GM19467 (cell line): Measurements from ENCODE around the gene TPRN.

Experiments
- ATAC-seq: cut with Tn5 transposase; IDR thresholded peaks from one replicate; pipeline ENCODE4 v1.9.1; 2021; ENCODE audit warnings: mild to moderate bottlenecking, moderate library complexity; ENCODE audit not compliant: unreplicated experiment

TPRN gene

DNA sequence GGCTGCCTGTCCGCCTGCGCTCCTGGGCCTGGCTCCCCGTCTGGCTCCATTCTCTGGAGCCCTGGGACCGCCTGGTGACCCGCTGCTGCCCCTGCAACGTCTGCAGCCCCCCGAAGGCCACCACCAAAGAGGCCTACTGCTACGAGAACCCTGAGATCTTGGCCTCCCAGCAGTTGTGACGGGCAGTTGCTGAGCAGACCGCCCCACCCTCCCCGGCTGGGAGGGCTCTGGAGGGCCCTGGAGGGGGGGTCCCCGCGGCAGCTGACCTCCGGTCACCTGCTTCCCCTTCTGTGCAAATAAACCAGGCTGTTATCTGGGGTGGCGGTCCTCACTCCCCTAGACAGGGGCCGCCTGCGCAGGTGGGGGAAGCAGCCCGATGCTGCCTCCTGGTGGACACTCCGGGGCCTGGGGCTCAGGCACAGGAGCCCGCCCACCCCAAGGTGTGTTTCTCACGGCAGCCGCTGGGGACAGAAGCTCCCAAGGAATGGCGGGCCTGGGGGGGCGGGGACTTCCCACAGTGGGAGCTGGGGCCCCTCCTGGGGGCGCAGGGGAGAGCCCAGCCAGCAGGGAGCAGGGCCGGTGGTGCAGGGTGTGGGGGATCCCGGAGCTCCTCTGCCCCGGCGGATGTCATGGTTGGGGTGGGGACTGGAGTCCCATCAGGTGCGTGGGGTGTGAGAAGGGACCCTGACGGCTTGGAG, 35.8 kb upstream of the TPRN start:
- ATAC-seq: no peak

GRCh38 chr9:137235424-137236237, 35.1 kb upstream of the TPRN start:
- ATAC-seq: no peak

DNA sequence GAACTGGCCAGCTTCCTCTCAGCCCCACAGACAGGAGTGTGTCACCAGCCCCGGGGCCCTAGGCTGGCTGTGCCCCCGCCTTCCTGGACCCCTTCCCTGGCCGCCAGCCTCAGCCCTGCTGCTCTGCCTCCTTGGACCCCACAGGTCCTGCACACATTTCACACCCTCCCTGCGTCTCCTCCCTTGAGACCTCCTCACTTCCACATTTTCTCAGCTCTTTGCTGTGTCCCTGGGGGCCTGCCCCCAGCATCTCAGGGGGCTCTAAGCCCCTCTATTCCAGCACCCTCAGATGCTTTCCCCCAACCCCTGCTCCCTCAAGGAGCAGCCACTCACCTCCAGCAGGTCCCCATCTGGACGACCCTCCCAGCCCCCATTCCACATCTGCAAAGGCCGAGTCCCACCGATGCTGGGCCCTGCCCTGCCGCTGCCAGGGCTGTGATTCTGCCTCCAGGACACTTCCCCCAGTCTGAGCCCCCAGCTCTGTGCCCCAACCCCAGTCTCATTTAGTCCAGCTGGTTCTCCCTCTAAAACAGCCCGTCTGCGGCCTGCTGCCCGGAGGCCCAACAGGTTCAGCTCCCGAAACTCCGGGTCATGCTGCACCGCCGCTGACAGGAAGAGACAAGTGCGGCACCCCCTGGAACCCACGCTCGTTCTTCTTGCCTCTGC, 34.4 kb upstream of the TPRN start:
- no peak for ATAC-seq

- no peak for ATAC-seq
These were observed 33.6 kb upstream of the TPRN start for GRCh38 chr9:137234055-137234697.

DNA sequence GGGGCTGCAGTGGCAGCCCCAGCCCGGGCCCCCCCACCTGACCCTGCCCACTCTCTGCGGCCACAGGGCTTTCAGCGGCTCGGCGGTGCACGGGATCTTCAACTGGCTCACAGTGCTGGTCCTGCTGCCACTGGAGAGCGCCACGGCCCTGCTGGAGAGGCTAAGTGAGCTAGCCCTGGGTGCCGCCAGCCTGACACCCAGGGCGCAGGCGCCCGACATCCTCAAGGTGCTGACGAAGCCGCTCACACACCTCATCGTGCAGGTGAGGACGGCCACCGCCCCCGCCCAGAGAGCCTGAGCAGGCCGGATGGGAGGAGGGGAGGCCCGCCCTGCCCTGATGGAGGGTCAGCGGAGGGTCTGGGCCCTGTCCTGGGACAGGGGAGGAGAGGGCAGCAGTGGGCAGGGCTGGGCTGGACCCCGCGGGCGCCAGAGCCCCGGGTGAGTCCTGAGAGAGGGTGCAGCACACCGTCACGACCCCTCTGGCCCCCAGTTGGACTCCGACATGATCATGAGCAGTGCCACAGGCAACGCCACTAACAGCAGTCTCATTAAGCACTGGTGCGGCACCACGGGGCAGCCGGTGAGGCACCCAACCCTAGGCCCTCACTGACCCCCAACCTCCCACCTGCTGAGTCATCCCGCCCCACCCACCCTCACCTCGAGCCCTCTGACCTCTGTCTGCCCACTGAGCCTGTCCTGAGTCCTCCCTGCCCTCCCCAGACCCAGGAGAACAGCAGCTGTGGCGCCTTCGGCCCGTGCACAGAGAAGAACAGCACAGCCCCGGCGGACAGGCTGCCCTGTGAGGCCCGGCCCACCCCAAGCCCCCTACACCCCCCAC, 32.8 kb upstream of the TPRN start:
- ATAC-seq: no peak

- no peak for ATAC-seq
These were observed 32.0 kb upstream of the TPRN start for GRCh38 chr9:137232510-137232909.

DNA sequence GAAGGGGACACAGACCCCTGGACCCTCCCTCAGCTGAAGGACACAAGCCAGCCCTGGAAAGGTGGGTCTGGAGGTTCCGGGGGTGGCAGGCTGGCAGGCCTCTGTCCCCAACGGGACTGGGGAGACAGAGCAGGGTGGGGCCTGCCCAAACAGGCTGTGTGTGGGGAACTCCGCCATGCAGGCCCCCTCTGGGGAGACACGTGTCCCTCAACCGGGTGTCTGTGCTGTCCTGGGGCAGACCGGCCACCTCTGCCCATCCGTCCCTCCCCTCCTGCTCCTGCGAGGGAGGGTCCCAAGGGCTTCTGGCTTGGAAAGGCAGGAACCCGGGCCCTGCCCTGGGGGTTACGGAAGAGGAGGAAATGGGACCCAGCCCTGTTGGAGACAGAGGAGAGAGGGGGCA, 31.6 kb upstream of the TPRN start:
- ATAC-seq: no peak

DNA sequence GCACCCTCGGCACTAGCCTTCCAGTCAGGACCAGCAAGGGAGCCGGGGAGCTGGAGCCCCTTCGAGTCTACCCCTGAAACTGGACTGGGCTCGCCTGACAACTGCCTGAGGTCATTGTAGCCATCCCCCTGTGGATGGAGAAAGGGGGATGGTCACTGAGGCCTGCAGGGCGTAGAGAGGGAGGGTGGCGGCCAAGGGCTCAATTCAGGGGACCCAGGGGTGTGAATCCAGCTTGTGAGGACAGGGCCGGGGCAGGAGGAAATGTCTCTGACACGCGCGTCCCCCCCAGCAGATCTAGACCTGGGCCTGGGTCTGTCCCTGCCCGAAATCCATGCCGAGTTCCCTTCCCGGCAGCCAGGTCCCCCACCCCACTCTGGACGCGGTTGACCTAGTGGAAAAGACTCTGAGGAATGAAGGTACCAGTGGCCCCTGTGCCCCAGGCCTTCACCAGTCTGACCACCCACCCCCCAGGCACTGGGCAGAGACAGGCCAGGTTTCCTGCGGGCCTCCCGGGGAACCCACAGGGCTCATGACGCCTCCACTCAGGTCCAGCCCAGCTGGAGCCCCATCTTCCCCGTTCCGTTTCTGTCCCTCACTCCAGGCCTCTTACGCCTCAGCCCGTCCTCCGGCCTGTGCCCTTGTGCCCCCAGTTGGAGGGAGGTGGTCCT, 31.0 kb upstream of the TPRN start:
- no peak for ATAC-seq

DNA sequence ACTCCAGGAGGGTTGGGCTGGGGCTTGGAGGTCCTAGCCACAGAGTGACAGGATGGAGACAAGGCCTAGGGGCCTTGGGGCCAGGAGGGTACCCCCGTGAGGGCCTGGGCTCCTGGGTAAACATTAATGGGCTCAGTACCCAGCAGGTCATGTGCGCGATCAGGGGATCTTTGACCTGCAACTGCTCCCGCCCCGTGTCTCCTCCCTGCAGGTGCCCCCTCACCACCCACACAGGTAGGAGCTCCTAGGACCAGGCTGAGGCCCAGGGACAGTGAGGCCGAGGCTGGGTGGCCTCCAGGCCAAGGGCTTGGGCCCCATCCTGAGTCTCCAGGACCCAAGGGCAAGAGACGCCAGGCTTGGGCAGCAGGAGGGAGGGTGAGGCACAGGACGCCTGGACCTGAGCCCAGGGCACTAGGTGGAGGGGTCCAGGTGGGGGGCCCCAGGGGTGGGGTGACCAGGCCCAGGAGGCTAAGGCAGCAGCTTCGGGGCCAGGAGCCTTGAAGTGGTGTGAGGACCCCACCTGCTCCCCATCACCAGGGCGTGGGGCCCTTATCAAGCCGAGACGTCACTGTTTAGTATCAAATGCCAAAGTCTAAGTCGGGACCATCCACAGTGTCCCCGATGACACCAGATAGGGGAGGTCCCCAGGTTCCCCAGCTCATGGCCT, 30.3 kb upstream of the TPRN start, which contains the start of gene SLC34A3:
Gene SLC34A3, plus strand, starts transcription at position 197 of the 667 bp plus-strand sequence. CDS start 802 bp downstream, outside the sequence.
- ATAC-seq: no peak

DNA sequence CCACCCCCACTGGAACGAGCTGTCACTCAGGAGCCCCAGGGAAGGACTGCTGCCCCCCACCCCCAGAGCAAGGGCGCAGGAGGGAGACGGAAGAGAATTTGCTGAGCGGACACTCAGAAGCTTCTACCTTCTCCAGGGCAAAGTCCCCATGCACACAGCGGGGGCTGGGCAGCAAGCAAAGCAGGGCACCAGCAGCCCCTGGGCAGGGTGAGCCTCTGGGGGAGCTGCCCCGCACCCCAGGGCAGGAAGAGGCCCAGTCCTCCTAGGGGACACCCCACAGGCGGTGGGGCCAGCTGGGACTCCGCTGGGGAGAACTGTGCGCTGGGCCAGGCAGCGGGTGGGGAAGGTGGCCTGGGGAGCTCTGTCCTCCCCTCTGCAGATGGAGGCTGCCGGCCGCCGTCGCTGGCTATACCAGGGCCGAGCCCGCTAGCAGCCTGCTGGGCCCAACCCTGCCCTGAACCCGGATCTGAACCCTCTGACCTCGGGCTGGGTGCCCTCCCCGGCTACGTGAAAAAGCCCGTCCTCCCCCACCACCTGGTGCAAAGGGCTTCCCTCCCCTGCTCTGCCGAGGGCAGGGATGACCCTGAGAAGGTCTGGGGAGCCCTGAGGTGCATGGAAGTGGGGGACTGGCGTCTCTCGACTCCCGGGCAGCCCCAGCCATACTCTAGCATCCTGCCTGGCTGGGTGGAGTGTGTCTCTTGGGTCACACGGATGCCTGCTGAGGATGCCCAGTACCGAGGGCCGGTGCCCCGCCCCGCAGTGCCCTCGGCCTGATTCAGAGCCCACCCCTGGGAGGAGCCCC, 29.6 kb upstream of the TPRN start:
- no peak for ATAC-seq

DNA sequence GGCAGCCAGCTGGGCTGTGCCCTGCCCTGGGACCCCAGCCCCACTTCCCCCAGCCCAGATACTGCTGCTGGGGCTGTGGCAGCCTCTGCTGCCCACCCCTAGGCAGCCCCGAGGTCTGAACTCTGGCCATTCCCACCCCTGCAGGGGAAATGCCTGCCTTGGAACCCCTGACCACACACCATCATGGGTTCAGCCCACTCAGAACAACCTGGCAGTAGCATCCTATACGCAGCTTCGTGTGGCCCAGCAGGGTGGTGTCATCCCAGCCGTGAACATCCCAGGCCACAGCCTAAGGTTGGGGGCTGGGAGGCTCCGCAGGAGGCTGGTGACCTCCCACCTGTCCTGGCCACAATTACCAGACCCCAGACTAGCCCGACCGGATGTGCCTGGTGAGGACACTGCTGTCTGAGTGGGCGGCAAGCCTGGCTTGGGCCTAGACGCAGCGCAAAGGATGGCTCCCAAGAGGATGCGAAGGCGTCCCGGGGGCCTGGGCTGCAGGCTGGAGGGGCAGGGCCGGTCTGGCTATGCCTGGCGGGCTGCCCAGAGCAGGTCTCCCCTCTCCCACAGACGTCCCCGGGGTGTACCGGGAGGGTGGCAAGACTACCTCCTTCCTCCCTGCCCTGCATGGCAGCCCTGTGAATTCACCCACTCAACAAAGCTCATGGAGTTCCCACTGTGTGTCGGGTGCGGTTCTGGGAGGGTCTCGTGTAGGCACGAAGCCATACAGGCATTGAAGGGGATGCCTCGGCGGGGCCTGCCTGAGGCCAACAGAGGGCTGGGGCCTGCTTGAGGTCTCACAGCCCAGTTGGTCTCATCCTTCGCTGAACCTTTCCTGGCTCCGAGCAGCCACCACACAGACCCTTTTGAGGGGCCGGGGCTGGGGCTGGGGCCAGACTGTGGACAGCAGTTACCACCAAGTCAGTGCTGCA, 28.7 kb upstream of the TPRN start:
- ATAC-seq: no peak

- no peak for ATAC-seq
These were observed 28.0 kb upstream of the TPRN start for GRCh38 chr9:137228506-137228967.

- ATAC-seq: no peak
These were observed 27.4 kb upstream of the TPRN start for GRCh38 chr9:137227853-137228505.

- ATAC-seq: no peak
These were observed 26.7 kb upstream of the TPRN start, which contains the start of gene RNF224 for GRCh38 chr9:137227054-137227852. Gene RNF224, plus strand, starts transcription at chr9:137227502. Its CDS starts 834 bp downstream, at chr9:137228336.

DNA sequence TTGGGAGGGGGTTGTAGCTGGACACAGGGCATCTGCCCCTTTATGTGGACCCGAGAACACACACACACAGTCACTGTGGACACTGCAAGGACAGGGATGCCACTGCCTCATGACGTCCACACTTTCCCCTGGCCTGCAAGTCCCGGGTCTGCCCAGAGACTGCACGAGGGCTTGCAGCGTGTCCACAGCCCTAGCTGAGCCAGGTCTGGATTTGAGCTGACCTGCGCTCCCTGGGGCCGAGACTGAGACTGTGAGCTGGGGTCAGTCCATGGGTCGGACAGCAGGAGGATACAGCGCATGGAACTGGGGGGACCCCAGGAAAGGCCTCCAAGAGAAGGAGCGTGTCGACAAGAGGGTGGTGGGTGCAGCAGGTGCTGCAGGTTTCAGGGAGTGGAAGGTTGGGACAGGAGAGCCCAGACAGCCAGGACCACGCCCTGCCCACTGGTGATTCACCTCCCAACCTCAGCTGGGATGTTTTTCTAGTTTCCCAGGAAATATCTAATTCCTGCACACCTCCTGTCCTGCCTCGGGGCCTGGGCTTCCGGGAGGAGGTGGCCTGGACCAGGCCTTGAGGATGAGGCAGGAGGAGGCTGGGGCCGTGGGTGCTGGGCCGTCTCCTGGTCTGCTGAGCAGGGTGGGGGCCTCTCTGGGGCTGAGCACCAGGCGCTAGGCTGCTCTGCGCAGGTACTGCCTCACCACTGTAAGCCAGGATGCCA, 26.0 kb upstream of the TPRN start:
- ATAC-seq: no peak
